ENCODE measurements around the gene USH1C.
A peak's percentile ranks its signal among the peaks of the same experiment; 100 is the strongest.

Gene USH1C

DNA sequence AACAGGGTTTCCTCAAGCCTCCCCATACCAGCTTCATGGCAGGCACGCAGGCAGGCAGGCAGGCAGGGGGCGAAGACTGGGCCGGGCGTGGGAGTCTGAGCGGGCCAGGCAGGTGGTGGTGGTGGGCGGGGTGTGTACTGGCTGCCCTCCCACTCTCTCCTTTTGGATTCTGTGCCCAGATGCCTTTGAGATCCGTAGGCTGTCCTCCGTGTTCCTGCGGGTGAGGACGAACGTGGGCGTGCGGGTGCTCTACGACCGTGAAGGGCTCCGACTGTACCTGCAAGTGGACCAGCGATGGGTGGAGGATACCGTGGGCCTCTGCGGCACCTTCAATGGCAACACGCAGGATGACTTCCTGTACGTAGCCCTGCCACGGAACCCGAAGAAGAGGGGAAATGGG lies 25.8 kb upstream of the USH1C start:
- ATAC-seq: no peak
- DNase-seq: no peak

DNA sequence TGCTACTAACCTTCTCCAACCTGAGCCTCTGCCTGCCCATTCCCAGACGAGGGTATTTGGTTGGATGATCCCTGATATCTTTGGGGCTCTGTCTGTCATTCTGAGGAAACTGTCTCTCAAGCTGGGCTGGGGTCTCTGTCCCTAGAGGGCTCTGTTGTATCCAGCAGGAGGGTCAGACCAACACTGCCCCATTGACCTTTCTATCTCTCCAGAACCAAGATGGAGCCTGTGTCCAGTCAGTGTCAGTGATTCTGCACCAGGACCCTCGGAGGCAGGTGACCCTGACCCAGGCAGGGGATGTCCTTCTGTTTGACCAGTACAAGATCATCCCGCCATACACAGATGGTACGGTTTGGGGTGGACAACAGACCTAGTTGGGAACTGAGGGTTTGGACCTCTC lies 24.7 kb upstream of the USH1C start:
- DNase-seq: no peak
- no peak for ATAC-seq

DNA sequence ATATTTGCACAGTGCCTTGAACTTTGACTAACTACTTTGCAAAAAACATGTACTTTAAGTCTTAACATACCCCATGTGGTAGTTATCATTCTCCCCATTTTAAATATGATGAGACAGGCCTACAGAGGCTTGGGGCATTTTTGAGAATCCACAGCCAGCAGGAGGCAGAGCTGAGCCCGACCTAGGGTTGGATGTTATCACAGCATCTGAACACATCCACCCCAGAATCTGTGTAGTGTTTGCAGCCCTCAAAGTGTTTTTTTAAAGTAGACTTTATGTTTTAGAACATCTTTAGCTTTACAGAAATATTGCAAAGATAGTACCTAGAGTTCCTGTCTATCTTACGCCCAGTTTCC lies 20.4 kb upstream of the USH1C start:
- DNase-seq (no peak), ATAC-seq (no peak)

GRCh38 chr11:17563961-17564686 lies 19.9 kb upstream of the USH1C start:
- ATAC-seq (no peak), DNase-seq (no peak)

- no peak for ATAC-seq
- DNase-seq: no peak
These were observed 19.0 kb upstream of the USH1C start for GRCh38 chr11:17563231-17563646.

- DNase-seq (no peak), ATAC-seq (no peak)
These were observed 17.3 kb upstream of the USH1C start for GRCh38 chr11:17561526-17561925.

- ATAC-seq (no peak), DNase-seq (no peak)
These were observed 16.8 kb upstream of the USH1C start for GRCh38 chr11:17561111-17561415.

- DNase-seq (no peak), ATAC-seq (no peak)
These were observed 16.3 kb upstream of the USH1C start for GRCh38 chr11:17560281-17561110.

DNA sequence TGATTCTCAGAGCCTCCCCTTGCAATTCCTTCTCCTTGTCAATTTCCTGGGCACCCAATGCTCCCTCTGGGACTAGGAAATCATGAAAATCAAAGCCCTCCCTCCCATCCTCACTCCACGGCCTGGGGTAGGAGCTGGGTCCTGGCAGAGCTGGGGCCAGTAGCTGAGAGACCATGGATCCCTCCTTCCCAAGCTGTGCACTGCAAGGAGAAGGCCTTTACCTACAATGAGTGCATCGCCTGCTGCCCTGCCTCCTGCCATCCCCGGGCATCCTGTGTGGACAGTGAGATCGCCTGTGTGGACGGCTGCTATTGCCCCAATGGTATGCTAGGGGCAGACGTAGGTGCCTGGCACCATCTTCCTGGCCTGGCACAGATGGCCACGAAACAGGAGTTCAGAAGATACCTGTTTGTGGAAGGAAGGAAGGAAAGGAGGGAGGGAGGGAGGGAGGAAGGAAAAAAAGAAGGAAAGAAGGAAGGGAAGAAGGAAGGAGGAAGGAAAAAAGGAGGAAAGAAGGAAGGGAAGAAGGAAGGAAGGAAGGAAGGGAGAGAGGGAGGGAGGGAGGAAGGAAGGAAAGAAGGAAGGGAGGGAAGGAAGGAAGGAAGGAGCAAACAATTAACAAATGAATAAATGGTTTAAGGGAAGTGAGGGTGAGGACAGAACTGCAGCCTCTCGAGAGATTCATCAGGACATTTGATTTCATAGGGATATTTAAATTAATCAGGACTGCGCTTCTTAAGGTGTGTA lies 15.3 kb upstream of the USH1C start:
- no peak for ATAC-seq

DNA sequence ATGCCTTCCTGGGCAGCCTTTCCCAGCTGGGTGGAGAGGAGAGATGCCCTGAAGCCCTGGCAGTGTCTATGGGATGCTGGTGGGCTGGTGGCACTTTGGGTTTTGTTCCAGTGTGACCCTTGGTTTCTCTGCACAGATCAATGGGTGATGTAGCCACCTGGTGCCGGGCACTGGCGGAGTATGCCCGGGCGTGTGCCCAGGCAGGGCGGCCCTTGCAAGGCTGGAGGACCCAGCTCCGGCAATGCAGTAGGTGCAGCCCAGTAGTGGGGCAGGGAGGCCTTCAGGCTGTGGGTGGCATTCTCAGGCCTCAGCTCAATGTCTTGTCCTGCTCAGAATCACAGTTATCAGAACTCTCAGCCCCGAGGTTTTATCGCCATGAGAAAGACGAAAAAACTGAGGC lies 14.7 kb upstream of the USH1C start:
- no peak for ATAC-seq
- DNase-seq: no peak

More for the DNA sequence above, 15.3 kb upstream of the USH1C start:
- DNase-seq: no peak

DNA sequence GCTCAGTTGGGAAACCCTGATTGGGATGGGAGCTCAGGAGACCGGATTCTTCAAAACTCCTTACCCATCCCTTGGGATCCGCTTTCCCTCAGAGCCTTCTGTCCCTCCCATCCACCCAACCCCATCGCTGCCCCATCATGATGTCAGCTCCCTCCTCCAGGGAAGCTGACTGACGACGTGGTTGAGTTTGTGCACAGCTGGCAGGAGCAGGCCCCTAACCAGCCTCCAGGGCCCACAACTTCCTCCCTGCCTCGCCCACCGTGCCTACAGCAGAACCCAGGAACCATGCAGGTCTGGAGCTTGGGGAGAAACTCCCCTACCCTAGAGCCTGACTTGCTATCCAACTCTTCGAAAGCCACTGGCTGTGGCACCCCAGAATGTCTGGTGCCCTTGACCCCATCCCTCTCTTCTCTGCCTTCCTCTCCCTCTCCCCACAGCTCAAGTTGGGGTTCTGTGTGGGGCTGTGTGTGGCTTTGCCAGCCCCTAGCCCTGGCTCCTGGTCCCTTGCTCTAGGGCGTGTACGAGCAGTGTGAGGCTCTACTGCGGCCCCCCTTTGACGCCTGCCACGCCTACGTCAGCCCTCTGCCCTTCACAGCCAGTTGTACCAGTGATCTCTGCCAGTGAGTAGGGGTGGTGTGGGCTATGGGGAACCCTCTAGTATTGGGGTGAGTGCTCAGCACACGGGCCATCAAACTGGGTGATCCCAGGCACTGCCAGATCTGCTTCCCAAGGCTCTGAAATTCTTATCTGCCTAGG lies 14.0 kb upstream of the USH1C start:
- no peak for ATAC-seq
- no peak for DNase-seq

DNA sequence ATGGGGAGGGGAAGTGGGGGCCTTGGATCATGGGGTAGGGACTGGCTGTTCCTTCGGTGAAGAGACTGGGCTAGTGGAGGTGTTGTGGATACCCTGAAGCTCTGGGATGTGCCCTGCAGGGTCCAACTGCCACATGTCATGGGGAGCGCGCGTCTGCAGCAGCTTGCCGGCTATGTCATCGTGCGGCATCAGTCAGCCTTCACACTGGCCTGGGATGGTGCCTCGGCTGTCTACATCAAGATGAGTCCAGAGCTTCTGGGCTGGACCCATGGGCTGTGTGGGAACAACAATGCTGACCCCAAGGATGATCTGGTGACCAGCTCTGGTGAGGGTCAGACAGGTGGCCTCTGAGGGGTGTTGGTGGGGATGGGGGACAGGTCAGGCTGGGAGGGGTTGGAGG lies 12.8 kb upstream of the USH1C start:
- no peak for ATAC-seq
- no peak for DNase-seq

DNA sequence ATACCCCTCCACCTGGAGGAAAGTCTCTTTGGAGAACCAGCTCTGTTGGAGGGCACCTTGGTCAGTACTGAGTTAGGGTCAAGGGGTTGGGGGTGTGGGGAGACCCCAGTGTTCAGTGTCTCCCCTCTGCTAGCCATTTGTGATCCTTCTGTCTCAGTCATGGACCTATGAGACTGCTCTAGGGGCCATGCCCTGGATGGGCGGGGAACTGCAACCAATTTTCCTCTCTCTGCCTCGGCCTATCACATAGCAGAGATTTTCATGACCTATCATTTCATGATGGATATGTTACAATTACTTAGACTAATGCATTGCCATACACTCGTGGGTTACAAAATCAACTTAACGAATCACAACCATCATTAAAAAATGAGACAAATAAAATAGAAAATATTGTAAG lies 10.3 kb upstream of the USH1C start:
- no peak for ATAC-seq
- DNase-seq: no peak

DNA sequence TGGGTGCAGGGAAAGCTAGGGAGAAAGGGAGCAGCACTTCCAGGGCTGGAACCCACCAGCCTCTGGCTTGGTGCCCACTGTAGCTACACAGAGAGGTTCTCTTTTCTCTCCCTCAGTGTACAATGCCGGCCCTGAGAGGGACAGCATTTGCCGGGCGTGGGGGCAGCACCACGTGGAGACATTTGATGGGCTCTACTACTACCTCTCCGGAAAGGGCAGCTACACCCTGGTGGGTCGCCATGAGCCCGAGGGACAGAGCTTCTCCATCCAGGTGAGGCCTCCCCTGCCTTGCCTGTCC lies 9.0 kb upstream of the USH1C start:
- ATAC-seq: no peak
- DNase-seq: no peak

DNA sequence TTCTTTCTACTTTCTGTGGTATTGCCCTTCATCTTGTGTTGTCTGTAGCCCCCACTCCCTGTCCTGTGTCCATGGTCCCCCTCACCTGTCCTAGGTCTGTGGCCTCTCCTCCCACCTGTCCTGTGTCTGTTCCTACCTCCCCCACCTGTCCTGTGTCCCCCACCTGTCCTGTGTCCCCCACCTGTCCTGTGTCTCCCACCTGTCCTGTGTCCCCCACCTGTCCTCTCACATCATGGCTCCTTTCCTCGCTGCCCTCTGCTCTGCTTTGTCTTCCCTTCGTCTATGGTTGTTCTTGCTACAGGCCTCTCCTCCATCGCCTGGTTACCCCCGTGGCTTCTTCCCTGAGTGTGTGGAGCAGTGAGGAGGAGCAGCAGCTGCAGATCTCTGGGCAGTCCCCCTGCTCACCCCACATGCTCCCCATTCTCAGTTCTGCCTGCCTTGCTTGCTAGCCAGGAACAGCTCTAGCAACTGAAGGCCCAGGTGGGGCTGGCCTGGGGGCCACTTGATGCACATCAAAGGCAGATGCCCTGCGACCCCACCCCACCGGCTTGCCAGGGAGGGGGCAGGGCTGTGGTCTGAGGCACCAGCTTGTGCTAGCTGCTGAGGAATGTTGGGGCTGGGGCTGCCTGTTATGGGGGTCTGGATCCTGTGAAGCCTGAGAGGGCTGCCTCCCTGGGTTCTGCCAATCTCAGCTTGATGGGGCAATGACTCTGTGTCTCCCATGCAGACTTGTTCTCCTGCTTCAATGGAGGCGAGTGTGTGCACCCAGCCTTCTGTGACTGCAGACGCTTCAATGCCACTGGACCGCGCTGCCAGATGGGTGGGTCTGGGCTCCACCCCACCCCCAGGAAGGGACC lies 8.4 kb upstream of the USH1C start:
- ATAC-seq (no peak), DNase-seq (no peak)

DNA sequence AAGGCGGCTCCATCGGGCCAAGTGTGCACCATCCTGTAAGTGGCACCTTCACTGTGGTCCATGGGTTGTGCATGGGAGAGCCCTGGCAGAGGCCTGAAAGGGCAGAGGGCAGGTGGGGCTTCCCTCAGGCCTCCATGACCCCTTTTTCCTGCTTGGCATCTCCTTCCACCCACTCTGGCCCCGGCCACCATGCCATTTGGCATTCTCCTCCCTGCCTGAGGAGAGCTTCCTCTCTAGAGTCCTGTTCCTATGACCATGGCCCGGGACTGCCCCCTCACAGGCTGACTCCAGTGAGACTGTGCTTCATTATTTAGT lies 7.8 kb upstream of the USH1C start:
- no peak for DNase-seq
- ATAC-seq: no peak

DNA sequence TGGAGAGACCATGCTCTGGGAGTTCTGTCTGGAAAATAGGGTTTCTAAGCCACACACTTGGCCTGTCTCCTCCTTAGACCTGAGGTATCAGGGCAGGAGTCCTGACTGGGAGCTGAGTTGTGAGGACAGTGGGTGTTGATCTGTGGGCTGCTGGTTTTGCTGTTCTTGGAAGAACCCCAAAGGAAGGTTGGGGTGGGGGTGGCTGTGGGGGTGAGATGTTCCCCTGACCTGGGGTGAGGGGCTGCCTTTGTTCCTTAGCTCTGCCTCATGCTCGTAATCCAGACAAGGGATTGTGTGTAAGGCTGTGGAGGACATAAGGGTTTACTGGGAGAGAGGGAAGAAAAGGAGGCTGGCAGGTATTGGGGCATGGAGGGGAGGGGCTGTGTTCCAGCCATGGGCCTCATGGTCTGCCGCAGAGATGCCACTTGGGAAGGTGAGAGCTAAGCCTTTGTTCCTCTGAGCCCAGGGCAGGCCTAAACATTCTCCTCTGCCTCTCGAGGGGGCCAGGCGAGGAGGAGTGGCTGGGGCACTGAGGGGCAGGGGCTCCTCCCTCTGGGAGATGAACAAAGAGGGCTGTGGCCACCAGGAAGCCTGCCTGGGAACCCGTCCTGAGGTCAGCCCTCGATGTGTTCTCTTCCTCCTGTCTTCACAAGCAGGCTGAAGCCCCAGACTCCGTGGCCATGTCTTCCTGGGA lies 7.3 kb upstream of the USH1C start:
- DNase-seq (no peak), ATAC-seq (no peak)

DNA sequence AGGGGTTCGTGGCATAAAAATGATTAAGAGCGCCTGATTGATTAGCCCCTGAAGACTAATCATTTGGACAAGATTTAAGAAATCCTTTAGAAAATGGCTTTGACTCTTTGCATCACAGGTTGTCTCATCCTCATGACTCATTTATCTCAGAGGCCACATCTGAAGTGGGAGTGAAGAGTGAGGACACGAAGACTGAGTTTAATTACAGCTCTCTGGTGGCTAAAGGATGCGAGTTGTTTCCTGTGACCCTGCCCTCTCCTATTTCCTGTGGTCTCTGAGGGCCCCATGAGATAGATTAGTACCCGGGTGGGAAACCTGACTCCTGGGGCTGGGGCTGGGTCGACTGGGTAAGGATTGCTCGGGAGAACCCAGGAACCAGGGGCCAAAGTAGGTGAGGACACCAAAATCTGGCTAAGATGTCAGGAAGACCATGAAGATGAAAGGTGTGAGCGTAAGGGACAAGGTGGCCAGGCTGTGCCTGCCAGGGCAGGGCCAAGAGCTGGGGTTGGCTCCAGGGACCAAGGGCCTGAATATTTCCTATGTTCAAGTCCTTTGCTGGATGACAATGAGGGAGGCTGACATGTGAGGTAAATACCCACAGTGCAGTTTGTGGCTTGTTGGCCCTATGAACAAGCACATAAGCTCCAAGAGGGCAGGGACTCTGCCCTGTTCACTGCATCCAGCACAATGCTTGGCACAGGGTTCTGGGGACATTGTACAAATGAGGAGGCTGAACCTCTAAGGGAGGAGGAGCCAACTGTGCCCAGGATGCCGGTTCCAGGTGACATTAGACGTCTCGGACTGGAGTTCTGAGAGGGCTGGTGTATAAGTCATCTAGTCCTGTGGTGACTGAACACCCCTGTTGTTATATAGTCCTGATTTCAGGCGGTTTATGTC lies 6.5 kb upstream of the USH1C start:
- DNase-seq (no peak), ATAC-seq (peak; percentile 63)

- ATAC-seq: no peak
- no peak for DNase-seq
These were observed 4.2 kb upstream of the USH1C start for GRCh38 chr11:17548444-17548843.

DNA sequence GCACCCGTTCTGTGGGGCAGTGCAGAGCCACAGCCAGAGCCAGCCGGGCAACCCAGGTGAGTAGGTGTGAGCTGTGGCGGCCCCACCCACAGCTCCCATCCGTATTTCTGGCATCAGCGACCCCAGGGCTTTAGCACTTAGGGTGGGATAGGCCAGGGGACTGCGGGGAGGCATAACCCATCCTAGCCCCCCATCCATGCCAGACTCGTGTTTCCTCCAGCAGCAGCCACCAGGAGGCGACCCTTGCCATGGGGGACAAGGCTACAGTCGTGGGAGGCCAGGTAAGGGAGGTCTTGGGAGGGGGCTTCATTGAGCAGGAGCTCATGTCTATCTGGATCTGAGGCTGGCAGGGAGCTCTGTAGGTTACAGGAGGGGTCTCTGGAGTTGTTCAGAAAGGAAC lies 3.7 kb upstream of the USH1C start:
- no peak for DNase-seq

More for the DNA sequence above, 3.7 kb upstream of the USH1C start:
- ATAC-seq: no peak
